ENCODE results near the gene MYG1. TPM values are rescaled to one million over a fixed set of nuclear protein-coding genes. Genes with fewer than 3 reads are reported as not detected.

The MYG1 gene
- total and polyA plus RNA-seq, 2 of the 13 experiments (the other 11 are each of a cell fraction or from before 2014, with no cell fraction given): 38.6 to 58.0 TPM

GRCh38 chr12:53267999-53268629 lies 31.4 kb upstream of the MYG1 start, which contains the start of gene ESPL1 (continued):
- TF ChIP-seq ZNF768 (CRISPR knock-in tag; IDR thresholded peaks at IDR 0.05) (no peak), PPARG (CRISPR knock-in tag; conservative IDR thresholded peaks at IDR 0.05) (no peak; the same call in 1 of the 2 replicates), ZNF207 (IDR thresholded peaks at IDR 0.05; ENCODE audit: borderline replicate concordance) (no peak), SRY (CRISPR knock-in tag; IDR thresholded peaks at IDR 0.05) (no peak), HOXA9 (CRISPR knock-in tag; IDR thresholded peaks at IDR 0.05; ENCODE audit: borderline replicate concordance) (no peak), ELF1 (CRISPR knock-in tag; IDR thresholded peaks at IDR 0.05) (peak; percentile 43), ZNF484 (CRISPR knock-in tag; IDR thresholded peaks at IDR 0.05; ENCODE audit: borderline replicate concordance, low read depth) (no peak), MTF2 (CRISPR knock-in tag; IDR thresholded peaks at IDR 0.05; ENCODE audit: borderline replicate concordance) (no peak), NFIB (CRISPR knock-in tag; IDR thresholded peaks at IDR 0.05; ENCODE audit: borderline replicate concordance) (no peak), ZC3H13 (CRISPR knock-in tag; IDR thresholded peaks at IDR 0.05) (no peak), ZBTB37 (CRISPR knock-in tag; IDR thresholded peaks at IDR 0.05) (no peak), AKAP8 (CRISPR knock-in tag; IDR thresholded peaks at IDR 0.05) (0 out of 2 replicates have a peak, but pooled peaks have one; percentile 30), ZNF678 (CRISPR knock-in tag; IDR thresholded peaks at IDR 0.05) (no peak), ZNF780A (CRISPR knock-in tag; IDR thresholded peaks at IDR 0.05) (no peak), ZNF124 (CRISPR knock-in tag; IDR thresholded peaks at IDR 0.05) (peak; percentile 82), ARNT2 (CRISPR knock-in tag; IDR thresholded peaks at IDR 0.05; ENCODE audit: low read depth) (peak; percentile 67; the same call in 1 of the 2 replicates), SMC3 (IDR thresholded peaks at IDR 0.05; ENCODE audit: low read length) (peak; percentile 18; the same call in 1 of the 2 replicates), SPEN (CRISPR knock-in tag; IDR thresholded peaks at IDR 0.05; ENCODE audit: low read depth) (peak; percentile 73; the same call in 1 of the 2 replicates), ZNF224 (CRISPR knock-in tag; IDR thresholded peaks at IDR 0.05) (no peak), HIC2 (CRISPR knock-in tag; IDR thresholded peaks at IDR 0.05; ENCODE audit: low read depth) (no peak), ZNF772 (CRISPR knock-in tag; IDR thresholded peaks at IDR 0.05) (no peak), CHD4 (IDR thresholded peaks at IDR 0.05; ENCODE audit: borderline replicate concordance, low read length) (peak; percentile 54; the same call in 1 of the 2 replicates), ZBTB44 (CRISPR knock-in tag; IDR thresholded peaks at IDR 0.05) (no peak), EEA1 (CRISPR knock-in tag; IDR thresholded peaks at IDR 0.05; ENCODE audit: borderline replicate concordance) (no peak), ZNF234 (CRISPR knock-in tag; conservative IDR thresholded peaks at IDR 0.05) (no peak)
- TF ChIP-seq, protein P1, sequence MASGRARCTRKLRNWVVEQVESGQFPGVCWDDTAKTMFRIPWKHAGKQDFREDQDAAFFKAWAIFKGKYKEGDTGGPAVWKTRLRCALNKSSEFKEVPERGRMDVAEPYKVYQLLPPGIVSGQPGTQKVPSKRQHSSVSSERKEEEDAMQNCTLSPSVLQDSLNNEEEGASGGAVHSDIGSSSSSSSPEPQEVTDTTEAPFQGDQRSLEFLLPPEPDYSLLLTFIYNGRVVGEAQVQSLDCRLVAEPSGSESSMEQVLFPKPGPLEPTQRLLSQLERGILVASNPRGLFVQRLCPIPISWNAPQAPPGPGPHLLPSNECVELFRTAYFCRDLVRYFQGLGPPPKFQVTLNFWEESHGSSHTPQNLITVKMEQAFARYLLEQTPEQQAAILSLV (CRISPR knock-in tag; IDR thresholded peaks at IDR 0.05; ENCODE audit: borderline replicate concordance): peak; percentile 79; the same call in 1 of the 2 replicates

All from HepG2 (cell line).